Activated naive CD8-positive, alpha-beta T cell treated with anti-CD3 and anti-CD28 coated beads, Interleukin-2, amount 50 U/mL, for 16 hours (primary cell): ENCODE measurements around the gene ITGA11.

ENCODE experiments used
- DNase-seq: peaks from one replicate; pipeline ENCODE4 v3.0.0-alpha.2; 2020; ENCODE audit warnings: low read depth, low spot score

Gene ITGA11

GRCh38 chr15:68431792-68432401, at the start of gene ITGA11:
Gene ITGA11 (minus strand): TSS chr15:68432163. CDS start chr15:68432066, 97 bp downstream.
- no peak for DNase-seq

GRCh38 chr15:68481321-68481720, 49.4 kb upstream of the ITGA11 start:
- DNase-seq: no peak

GRCh38 chr15:68480296-68480695, 48.3 kb upstream of the ITGA11 start:
- no peak for DNase-seq

GRCh38 chr15:68479870-68480269, 47.9 kb upstream of the ITGA11 start:
- DNase-seq: no peak

GRCh38 chr15:68479406-68479805, 47.4 kb upstream of the ITGA11 start:
- no peak for DNase-seq

GRCh38 chr15:68478853-68479252, 46.9 kb upstream of the ITGA11 start:
- no peak for DNase-seq

- no peak for DNase-seq
These were observed 43.5 kb upstream of the ITGA11 start for GRCh38 chr15:68475449-68475848.

GRCh38 chr15:68471541-68471940, 39.6 kb upstream of the ITGA11 start:
- DNase-seq: no peak

GRCh38 chr15:68470976-68471375, 39.0 kb upstream of the ITGA11 start:
- no peak for DNase-seq

GRCh38 chr15:68470049-68470742, 38.2 kb upstream of the ITGA11 start:
- DNase-seq: no peak

- DNase-seq: no peak
These were observed 37.4 kb upstream of the ITGA11 start for GRCh38 chr15:68469162-68470048.

GRCh38 chr15:68466876-68467275, 34.9 kb upstream of the ITGA11 start:
- DNase-seq: no peak

GRCh38 chr15:68465861-68466560, 34.0 kb upstream of the ITGA11 start:
- no peak for DNase-seq

GRCh38 chr15:68464448-68465090, 32.6 kb upstream of the ITGA11 start:
- no peak for DNase-seq

GRCh38 chr15:68463996-68464395, 32.0 kb upstream of the ITGA11 start:
- no peak for DNase-seq

- no peak for DNase-seq
These were observed 31.5 kb upstream of the ITGA11 start for GRCh38 chr15:68463444-68463843.

- DNase-seq: no peak
These were observed 28.2 kb upstream of the ITGA11 start for GRCh38 chr15:68460166-68460565.

- DNase-seq: no peak
These were observed 18.2 kb upstream of the ITGA11 start for GRCh38 chr15:68450192-68450591.

- no peak for DNase-seq
These were observed 17.4 kb upstream of the ITGA11 start for GRCh38 chr15:68449389-68449788.

GRCh38 chr15:68447976-68448755, 16.2 kb upstream of the ITGA11 start:
- DNase-seq: no peak

- no peak for DNase-seq
These were observed 15.2 kb upstream of the ITGA11 start for GRCh38 chr15:68447209-68447608.
